Mucosa of descending colon (tissue), 3 donors: ENCODE measurements around the gene COX7A2. TPM values are rescaled to one million over a fixed set of nuclear protein-coding genes. Genes with fewer than 3 reads are reported as not detected.

ENCODE experiments used
- ATAC-seq: fragments of 200-7000 bp; cut with Tn5 transposase; one replicate; pipeline ENCODE4 v1.9.1; 2020; ENCODE audit warnings: mild to moderate bottlenecking, moderate library complexity
- DNase-seq, 3 donors: peaks; one replicate each; pipeline ENCODE4 v3.0.0-alpha.2; 2020
- H3K36me3 ChIP-seq: fragments of 200-600 bp; one replicate; pipeline ENCODE4 v1.8.0; 2021; ENCODE audit warnings: low read depth, mild to moderate bottlenecking
- H3K4me1 ChIP-seq: fragments of 200-600 bp; one replicate; pipeline ENCODE4 v1.8.0; 2021; ENCODE audit warnings: low read depth, mild to moderate bottlenecking
- H3K4me3 ChIP-seq: fragments of 200-600 bp; one replicate; pipeline ENCODE4 v1.8.0; 2021; ENCODE audit warnings: mild to moderate bottlenecking
- H3K9me3 ChIP-seq: fragments of 200-600 bp; one replicate; pipeline ENCODE4 v1.8.0; 2021; ENCODE audit warnings: mild to moderate bottlenecking
- intact Hi-C, 2 donors: fragments of 100-400 bp; cut with DNase I in 1 of 2; cut with micrococcal nuclease in 1 of 2; formaldehyde crosslinking; loops; one replicate each; pipeline versions ENCODE4 v1.11.0 to v1.11.1; 2022; cut with DNase I, micrococcal nuclease
- total RNA-seq, 3 donors: library from RNA; stranded (reverse); fragmentation: NEBNext Ultra II Directional in 2 of 3; extraction: Animal tissue kit (Norgen Biotek cat#: 25700) in 2 of 3; gene quantifications; one replicate each; pipeline versions ENCODE4 v1.2.1 to v1.2.4, GENCODE V29; 2021 to 2023
- TF ChIP-seq, protein P1 (sequence below): fragments of 200-600 bp; IDR thresholded peaks from one replicate; pipeline ENCODE4 v1.8.0; 2022; ENCODE audit warnings: antibody characterized with exemption, mild to moderate bottlenecking
- donor health status: DM: no; HTN: no; CAD: no; lungs with moderate emphysema.
- donor health status: DM: no; HTN: no; CAD: no.
- donor health status: DM: no; HTN: yes; CAD: no.

Gene COX7A2
- total RNA-seq, 3 donors from 2014 or later: 493 to 721 (median 652) TPM

- TF ChIP-seq, protein P1, sequence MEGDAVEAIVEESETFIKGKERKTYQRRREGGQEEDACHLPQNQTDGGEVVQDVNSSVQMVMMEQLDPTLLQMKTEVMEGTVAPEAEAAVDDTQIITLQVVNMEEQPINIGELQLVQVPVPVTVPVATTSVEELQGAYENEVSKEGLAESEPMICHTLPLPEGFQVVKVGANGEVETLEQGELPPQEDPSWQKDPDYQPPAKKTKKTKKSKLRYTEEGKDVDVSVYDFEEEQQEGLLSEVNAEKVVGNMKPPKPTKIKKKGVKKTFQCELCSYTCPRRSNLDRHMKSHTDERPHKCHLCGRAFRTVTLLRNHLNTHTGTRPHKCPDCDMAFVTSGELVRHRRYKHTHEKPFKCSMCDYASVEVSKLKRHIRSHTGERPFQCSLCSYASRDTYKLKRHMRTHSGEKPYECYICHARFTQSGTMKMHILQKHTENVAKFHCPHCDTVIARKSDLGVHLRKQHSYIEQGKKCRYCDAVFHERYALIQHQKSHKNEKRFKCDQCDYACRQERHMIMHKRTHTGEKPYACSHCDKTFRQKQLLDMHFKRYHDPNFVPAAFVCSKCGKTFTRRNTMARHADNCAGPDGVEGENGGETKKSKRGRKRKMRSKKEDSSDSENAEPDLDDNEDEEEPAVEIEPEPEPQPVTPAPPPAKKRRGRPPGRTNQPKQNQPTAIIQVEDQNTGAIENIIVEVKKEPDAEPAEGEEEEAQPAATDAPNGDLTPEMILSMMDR: peak; percentile 37
- DNase-seq (peak in 1 of 3 donors; percentile 57), ATAC-seq (peak; percentile 79)
These were observed 12.9 kb downstream of the COX7A2 start for GRCh38 chr6:75230484-75231325.

DNA sequence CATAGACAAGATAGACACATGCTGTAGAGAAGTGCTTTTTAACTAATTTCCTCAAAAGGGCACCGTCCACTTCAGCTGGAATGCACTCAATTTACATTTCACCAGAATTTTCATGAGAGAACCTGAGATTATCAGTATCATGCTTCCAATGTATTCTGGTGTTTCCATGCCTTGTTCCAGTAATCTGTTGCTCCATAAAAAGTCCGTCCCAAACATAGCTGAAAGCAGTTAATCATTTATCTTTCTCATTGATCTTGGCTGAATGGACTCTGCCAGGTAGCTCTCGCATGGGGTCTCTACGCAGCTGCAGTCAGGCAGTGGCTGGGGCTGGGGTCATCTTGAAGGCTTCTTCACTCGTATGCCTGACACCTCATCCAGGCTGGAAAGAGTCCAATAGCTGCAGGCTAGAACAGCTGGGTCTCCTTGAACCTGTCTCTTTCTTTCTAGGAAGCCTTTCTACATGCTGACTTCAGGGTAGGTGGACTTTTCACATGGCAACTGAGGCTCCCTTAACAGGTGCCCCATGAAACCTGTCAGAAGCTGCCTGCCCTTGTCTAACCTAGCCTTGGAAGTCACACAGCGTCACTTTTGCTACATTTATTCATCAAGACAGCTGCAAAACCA is 19.2 kb downstream of the COX7A2 start:
- TF ChIP-seq, protein P1: no peak
- ATAC-seq (no peak), DNase-seq (no peak)
- Histone ChIP-seq H3K36me3 (no peaks in the 10 kb centered on the region), H3K9me3 (no peaks in the 10 kb centered on the region), H3K4me1 (peaks cover 6% of the 10 kb centered on the region), H3K4me3 (no peak overlapping the region)
- intact Hi-C loops: no loop called here

More at GRCh38 chr6:75230484-75231325, 12.9 kb downstream of the COX7A2 start:
- H3K4me3 ChIP-seq: no peak overlapping the region
- intact Hi-C loops: no loop called here
- H3K4me1 ChIP-seq: no peaks in the 10 kb centered on the region
- H3K9me3 ChIP-seq: no peaks in the 10 kb centered on the region
- no peaks in the 10 kb centered on the region for H3K36me3 ChIP-seq

DNA sequence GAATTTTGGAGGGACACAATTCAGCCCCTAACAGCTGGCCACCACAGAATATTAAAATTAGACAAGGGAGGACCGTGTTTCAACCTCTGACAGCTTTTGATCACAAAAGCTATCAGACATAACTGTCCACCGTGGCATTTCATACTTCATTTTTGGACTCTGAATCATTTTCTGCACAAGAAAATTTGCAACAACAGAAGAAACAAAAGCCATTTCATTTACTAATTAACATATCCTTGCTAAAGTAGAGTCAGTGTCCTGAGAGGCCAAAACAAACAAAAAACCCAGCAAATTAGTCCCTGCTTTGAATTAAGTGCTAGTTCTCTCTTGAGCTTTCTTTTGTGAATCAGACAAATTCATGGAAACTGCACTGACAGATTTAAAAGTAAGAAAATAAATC is 20.2 kb downstream of the COX7A2 start:
- intact Hi-C loops: no loop called here
- H3K36me3 ChIP-seq: no peaks in the 10 kb centered on the region
- peaks cover 6% of the 10 kb centered on the region for H3K4me1 ChIP-seq
- ATAC-seq (no peak), DNase-seq (no peak)
- no peak overlapping the region for H3K4me3 ChIP-seq
- no peaks in the 10 kb centered on the region for H3K9me3 ChIP-seq
- TF ChIP-seq, protein P1: no peak

DNA sequence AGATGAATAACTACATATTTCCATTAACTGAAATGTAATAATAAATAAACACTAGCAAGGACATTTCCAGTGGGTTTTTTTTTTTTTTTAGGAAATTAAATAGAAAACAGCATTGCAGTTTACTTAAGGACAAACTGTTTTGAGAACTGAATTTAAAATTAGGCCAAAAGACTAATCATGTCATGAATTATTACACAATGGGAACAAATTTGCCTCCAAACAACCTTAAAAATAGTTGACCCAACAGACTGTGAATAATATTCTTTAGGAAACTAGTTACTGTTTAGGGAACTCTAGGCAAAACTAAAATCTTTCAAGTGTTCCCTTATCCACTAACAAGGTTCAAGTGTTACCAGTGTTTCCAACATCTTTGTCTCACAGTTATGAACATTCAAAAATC is 21.3 kb downstream of the COX7A2 start:
- no peaks in the 10 kb centered on the region for H3K36me3 ChIP-seq
- H3K4me1 ChIP-seq: peaks cover 6% of the 10 kb centered on the region
- no peak for ATAC-seq
- TF ChIP-seq, protein P1: no peak
- no peaks in the 10 kb centered on the region for H3K9me3 ChIP-seq
- intact Hi-C loops: no loop called here
- no peak overlapping the region for H3K4me3 ChIP-seq
- DNase-seq: no peak

- intact Hi-C loops: no loop called here
These were observed 22.5 kb downstream of the COX7A2 start for GRCh38 chr6:75221116-75221515.

More at GRCh38 chr6:75221116-75221515, 22.5 kb downstream of the COX7A2 start:
- no peaks in the 10 kb centered on the region for H3K36me3 ChIP-seq
- no peak overlapping the region for H3K4me3 ChIP-seq
- no peak for ATAC-seq
- no peak for DNase-seq
- peaks cover 6% of the 10 kb centered on the region for H3K4me1 ChIP-seq
- H3K9me3 ChIP-seq: no peaks in the 10 kb centered on the region
- TF ChIP-seq, protein P1: no peak
